22Rv1 (cell line): Measurements from ENCODE around the gene C5AR2.

Experiments
- CTCF ChIP-seq: fragments of 450-650 bp; IDR thresholded peaks from 2 replicates; pipeline ENCODE4 v1.5.1; 2017; ENCODE audit warnings: mild to moderate bottlenecking
- ZFX ChIP-seq: fragments of 450-650 bp; IDR thresholded peaks from 2 replicates; pipeline ENCODE4 v1.6.1; 2017; ENCODE audit warnings: antibody characterized with exemption, borderline replicate concordance

GRCh38 chr19:47357788-47358680, 26.1 kb downstream of the C5AR2 start:
- no peak for TF ChIP-seq ZFX
- TF ChIP-seq CTCF = peak; percentile 32
